ENCODE data around the gene SEMA3F.
A peak's percentile ranks its signal among the peaks of the same experiment; 100 is the strongest.

Gene SEMA3F

DNA sequence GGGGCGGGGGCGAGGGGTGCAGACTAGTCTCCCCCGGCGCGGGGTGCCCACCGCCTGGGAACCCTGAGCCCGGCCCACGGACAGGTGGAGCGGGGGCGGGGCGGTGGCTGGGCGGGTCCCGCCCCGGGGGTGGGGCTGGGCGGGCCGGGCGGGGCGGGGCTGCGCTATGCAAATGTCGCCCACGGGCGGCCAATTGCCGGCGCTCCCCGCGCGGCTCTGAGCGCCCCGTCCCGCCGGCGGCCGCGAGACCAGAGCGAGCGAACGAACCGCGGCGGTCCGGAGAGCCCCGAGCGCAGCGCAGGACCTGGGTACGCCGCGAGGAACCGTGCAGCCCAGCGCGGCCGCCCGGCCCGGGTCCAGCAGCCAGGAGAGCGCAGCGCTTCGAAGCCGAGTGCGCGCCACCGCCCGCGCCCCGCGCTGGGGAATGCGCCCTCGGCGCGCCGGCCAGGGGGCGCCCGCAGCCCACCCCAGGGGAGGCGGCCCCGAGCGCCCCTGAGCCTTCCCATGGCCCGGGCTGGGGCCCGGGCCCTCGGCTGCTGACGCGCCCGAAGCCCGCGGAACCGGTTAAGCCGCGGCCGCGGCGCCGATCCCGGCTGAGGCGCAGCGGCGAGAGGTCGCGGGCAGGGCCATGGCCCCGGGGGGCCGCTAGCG is at the start of gene SEMA3F:
TSS of gene SEMA3F (plus strand) at position 485 of the 651 bp plus-strand sequence. CDS start 4,299 bp downstream, outside the sequence.
- peak; percentile 36 to 64 for DNase-seq (ENCODE audit: low read depth in 1 of 2, low spot score in 1 of 2)

DNA sequence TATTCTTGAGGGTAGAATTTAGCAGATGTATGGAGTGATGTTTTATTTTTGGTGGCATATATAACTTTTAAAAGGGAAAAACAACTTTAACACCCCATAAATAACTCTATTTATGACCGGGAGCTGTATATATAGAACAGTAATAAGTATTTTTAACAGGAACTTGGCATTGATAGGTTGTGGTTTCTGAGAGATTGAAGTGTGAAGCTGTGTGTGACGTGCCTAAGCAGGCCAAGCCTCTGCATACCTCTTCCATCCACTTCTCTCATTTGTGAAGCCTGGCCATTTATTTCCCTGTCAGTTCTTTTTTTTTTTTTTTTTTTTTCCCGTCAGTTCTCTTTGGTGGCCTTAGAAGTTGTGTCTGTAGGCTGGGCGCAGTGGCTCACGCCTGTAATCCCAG is 43.4 kb upstream of the SEMA3F start:
- DNase-seq (ENCODE audit: low read depth in 1 of 2, low spot score in 1 of 2), result no peak

GRCh38 chr3:50112462-50112861 is 42.7 kb upstream of the SEMA3F start:
- DNase-seq (ENCODE audit: low read depth in 1 of 2, low spot score in 1 of 2), result no peak

GRCh38 chr3:50117120-50117519 is 38.0 kb upstream of the SEMA3F start:
- DNase-seq (ENCODE audit: low read depth in 1 of 2, low spot score in 1 of 2), result no peak

- no peak for DNase-seq (ENCODE audit: low read depth in 1 of 2, low spot score in 1 of 2)
Measured at GRCh38 chr3:50118237-50118636, 36.9 kb upstream of the SEMA3F start.

DNA sequence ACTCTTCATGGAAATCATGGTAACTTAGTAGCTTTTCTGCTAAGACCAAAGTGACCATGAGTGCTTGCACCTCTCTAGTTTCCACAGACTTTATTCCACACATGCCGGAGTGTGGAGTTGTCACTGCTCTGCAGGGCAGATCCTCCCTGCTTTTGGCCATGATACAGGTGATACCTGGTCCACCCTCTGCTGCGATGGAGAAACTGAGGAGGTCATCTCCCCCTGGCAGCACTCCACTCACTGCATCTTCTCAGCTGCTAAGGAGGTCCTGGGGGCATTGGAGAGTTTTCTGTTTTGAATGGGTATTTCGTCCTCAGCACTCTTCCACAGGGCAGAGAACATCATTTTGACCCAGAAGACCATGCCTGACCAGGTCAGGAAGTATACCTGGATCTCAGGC is 35.3 kb upstream of the SEMA3F start:
- no peak for DNase-seq (ENCODE audit: low read depth in 1 of 2, low spot score in 1 of 2)

- no peak for DNase-seq (ENCODE audit: low read depth in 1 of 2, low spot score in 1 of 2)
Measured at GRCh38 chr3:50120364-50121071, 34.6 kb upstream of the SEMA3F start.

DNA sequence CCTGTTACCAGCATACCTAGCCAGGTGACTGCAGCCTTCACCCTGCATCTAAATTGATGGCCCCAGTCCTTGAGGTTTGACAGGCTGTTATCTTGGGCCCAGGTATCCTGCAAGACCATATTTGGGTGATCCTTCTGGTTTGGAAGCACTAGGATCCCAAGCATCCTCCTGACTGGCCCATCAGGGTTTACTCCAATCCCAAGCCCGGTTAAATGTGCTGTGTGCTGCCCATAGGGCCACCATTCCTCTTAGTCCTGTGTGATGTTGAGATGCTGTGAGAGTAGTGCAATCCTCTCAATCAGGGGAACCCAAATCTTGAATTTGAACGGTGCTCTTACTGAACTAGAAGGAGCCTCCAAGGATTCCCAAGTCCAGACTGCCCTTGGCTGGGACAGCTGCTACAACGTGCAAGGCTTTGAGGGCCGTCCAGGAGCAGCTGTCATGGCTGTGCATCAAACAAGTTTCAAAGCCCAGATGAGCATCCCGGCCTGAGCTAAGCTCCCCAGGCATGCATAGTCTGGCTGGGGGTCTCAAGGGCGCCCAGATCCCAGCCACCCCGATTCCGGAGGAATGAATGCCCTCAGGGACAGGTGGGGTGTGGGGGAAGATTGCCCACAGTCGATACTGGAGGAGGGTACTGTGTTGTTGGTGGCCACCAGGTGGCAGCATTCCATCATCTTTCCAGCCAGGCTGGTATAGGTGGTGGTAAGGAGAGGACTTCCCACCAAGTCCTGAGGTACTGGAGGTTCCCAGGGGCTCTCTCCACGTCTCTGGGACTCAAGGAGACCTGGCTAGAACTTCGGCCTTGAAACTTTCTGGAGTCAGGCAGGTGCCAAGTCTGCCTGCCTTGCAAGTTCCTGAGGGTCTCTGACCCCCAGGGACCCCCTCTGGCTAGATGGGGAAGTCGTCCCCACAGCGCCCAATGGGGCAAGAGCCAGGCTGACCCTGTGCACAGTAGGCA is 33.8 kb upstream of the SEMA3F start:
- peak; percentile 45 to 47 for DNase-seq (ENCODE audit: low read depth in 1 of 2, low spot score in 1 of 2)

DNA sequence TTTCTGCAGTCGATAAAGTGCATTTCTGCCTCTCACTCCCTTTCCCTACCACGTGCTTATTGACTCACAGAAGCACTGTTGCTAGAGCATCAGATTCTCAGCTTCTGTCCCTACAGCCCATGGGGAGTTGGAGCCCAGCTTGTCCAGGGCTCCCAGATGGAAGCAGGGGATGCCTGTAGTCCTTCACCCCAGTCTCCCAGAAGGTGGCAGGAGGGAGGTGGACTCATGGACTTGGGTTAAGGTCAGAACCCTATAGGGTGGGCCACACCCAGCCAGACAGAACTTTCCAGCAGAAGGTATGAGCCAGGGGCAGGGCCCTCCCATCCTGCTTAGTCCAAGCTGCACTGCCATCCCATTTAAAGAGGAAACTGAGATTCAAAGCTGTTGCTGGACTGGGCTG is 33.1 kb upstream of the SEMA3F start:
- no peak for DNase-seq (ENCODE audit: low read depth in 1 of 2, low spot score in 1 of 2)

- DNase-seq (ENCODE audit: low read depth in 1 of 2, low spot score in 1 of 2), result no peak
Measured at GRCh38 chr3:50122661-50123391, 32.3 kb upstream of the SEMA3F start.

GRCh38 chr3:50123394-50124051 is 31.6 kb upstream of the SEMA3F start:
- no peak for DNase-seq (ENCODE audit: low read depth in 1 of 2, low spot score in 1 of 2)

DNA sequence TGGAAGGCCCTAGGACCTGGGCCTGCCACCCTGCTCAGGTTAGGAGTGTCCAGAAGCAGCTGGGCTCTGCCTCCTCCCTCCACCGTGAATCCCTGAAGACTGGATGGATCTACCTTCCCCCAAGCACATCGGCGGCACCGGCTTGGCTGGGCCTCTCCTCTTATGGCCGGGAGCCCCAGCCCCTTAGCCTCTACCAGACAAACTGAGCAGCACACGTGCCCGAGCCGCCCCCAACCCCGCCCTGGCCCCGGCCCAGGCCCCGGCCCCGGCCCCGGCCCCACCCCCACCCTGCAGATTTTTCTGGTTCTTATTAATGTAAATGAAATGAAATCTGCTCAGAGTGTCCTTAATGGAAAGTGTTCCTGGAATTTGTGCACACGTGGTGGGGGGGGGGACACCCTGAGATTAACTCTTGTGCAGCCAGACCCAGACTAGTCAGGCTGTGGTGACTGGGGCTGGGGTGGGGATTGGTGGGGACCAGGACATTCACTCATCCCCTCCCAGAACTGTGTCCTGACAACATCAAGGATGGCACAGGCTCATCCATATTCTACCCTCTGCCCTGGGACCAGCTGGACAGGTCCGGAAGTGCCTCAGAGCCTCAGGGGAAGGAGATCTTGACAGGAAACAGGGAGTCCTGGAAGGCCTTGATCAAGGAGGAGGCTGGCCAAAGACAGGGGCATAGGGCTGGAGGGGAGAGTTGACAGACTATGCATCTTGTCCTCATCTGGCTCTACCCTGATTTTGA is 30.9 kb upstream of the SEMA3F start:
- no peak for DNase-seq (ENCODE audit: low read depth in 1 of 2, low spot score in 1 of 2)

DNA sequence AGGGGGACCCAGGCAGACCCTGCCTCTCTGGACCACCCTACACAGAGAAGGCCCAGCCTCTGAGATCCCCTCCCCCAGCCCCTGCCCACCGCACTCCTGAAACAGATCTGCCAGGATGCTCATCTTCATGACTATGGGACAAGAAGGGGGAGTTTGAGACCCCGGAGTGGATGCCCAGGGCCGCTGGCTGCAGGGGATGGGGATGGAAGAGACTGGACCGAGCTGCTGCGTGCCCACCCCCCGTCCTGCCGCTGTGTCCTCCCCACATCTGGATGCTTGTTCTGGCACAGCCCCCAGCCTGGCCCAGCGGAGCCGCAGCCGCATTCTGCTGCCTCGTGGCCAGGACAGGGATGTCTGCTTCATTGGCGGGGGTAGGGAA is 30.3 kb upstream of the SEMA3F start:
- DNase-seq (ENCODE audit: low read depth in 1 of 2, low spot score in 1 of 2), result no peak

- no peak for DNase-seq (ENCODE audit: low read depth in 1 of 2, low spot score in 1 of 2)
Measured at GRCh38 chr3:50125541-50126286, 29.4 kb upstream of the SEMA3F start.

GRCh38 chr3:50126287-50127211 is 28.6 kb upstream of the SEMA3F start:
- DNase-seq (ENCODE audit: low read depth in 1 of 2, low spot score in 1 of 2), result no peak

DNA sequence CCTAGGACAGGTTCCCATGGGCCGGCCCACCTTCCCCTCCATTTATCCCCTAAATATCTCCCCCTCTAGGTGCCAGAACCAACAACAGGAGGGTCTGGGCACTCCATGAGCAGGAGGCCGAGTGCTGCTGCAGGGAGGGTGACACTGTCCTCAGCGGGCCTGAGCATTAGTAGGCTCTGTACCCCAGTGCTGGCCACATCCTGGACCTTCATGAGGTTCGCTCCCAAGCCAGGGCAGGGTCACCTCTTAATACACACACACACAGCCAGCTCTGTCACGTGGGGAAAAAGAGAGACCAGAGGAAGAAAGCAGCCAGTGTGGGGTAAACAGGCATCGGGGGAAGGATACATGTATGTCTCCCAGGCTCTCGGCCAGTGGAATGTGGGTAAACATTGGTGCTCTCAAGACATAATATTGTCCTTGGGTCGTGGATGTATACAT is 27.9 kb upstream of the SEMA3F start:
- no peak for DNase-seq (ENCODE audit: low read depth in 1 of 2, low spot score in 1 of 2)

GRCh38 chr3:50128001-50128400 is 27.1 kb upstream of the SEMA3F start:
- DNase-seq (ENCODE audit: low read depth in 1 of 2, low spot score in 1 of 2), result no peak

- no peak for DNase-seq (ENCODE audit: low read depth in 1 of 2, low spot score in 1 of 2)
Measured at GRCh38 chr3:50130436-50130835, 24.7 kb upstream of the SEMA3F start.
